Calu3 (cell line): ENCODE results near the gene LDLRAD1. TPM values are rescaled to one million over a fixed set of nuclear protein-coding genes. Genes with fewer than 3 reads are reported as not detected.

Experiments
- BruUV-seq: library from RNA; stranded (reverse); fragments of 400-500 nt; replicated peaks from 2 replicates; lab custom pipeline; 2021; lab: Mats Ljungman, UMichigan
- CTCF ChIA-PET: fragments of 300-600 bp; sonication (Branson Sonifier 250); formaldehyde crosslinking; loops from one replicate; lab custom pipeline; 2022; ENCODE audit warnings: antibody characterized with exemption; lab: Charles Lee
- DNase-seq: peaks from one replicate; pipeline ENCODE4 v3.0.0; 2022
- H3K27ac Mint-ChIP-seq: one replicate; pipeline ENCODE4 v1.8.0; 2022; ENCODE audit warnings: mixed read lengths; ENCODE audit not compliant: unreplicated experiment
- H3K27me3 Mint-ChIP-seq: one replicate; pipeline ENCODE4 v1.8.0; 2022; ENCODE audit warnings: mixed read lengths; ENCODE audit not compliant: unreplicated experiment
- H3K36me3 Mint-ChIP-seq: one replicate; pipeline ENCODE4 v1.8.0; 2022; ENCODE audit warnings: mild to moderate bottlenecking, moderate library complexity, mixed read lengths; ENCODE audit not compliant: insufficient read depth, unreplicated experiment
- H3K4me1 Mint-ChIP-seq: one replicate; pipeline ENCODE4 v1.8.0; 2022; ENCODE audit warnings: mild to moderate bottlenecking, low read depth, mixed read lengths; ENCODE audit not compliant: unreplicated experiment
- H3K4me3 Mint-ChIP-seq: one replicate; pipeline ENCODE4 v1.8.0; 2022; ENCODE audit warnings: mild to moderate bottlenecking, low read depth, moderate library complexity, mixed read lengths; ENCODE audit not compliant: unreplicated experiment
- H3K9me3 Mint-ChIP-seq: one replicate; pipeline ENCODE4 v1.8.0; 2022; ENCODE audit warnings: low read depth, mixed read lengths; ENCODE audit not compliant: unreplicated experiment
- CTCF ChIP-seq: fragments of 200-600 bp; IDR thresholded peaks from one replicate; pipeline ENCODE4 v1.8.0; 2022; ENCODE audit warnings: antibody characterized with exemption; ENCODE audit not compliant: unreplicated experiment
- intact Hi-C: fragments of 100-400 bp; cut with micrococcal nuclease; formaldehyde crosslinking; loops from one replicate; pipeline ENCODE4 v1.10.0; 2022; ENCODE audit not compliant: unreplicated experiment
- total RNA-seq: library from RNA; stranded (reverse); gene quantifications from 2 replicates; pipeline ENCODE4 v1.2.3, GENCODE V29; 2022

LDLRAD1 gene
- total RNA-seq, 1 experiment from 2014 or later = not detected

DNA sequence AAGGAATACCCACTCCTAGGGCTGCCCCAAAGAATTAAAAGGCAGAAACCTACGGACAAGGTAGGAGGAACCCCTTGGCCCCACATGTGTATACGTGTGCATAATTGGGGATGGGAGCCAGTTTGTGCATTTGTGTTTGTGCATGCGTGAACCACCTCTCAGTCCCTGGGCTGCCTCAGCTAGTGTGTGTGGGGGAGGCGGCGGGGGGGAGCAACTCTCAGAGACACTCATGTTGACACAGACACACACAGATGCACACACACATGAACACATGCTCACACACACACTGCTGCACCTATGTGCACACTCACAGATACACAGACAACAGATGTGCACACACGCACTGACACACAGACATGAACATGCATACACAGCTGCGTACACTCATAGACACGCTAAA, 5.1 kb downstream of the LDLRAD1 start:
- peaks cover 64% of the 10 kb centered on the region for H3K27me3 Mint-ChIP-seq
- no TSS peak for BruUV-seq
- no peaks in the 10 kb centered on the region for H3K9me3 Mint-ChIP-seq
- H3K4me1 Mint-ChIP-seq = peaks cover 30% of the 10 kb centered on the region
- TF ChIP-seq CTCF = no peak
- intact Hi-C loops = no loop called here
- DNase-seq = no peak
- no peak overlapping the region for H3K4me3 Mint-ChIP-seq
- no peaks in the 10 kb centered on the region for H3K36me3 Mint-ChIP-seq
- no peak overlapping the region for H3K27ac Mint-ChIP-seq
- CTCF ChIA-PET = no interaction called here

DNA sequence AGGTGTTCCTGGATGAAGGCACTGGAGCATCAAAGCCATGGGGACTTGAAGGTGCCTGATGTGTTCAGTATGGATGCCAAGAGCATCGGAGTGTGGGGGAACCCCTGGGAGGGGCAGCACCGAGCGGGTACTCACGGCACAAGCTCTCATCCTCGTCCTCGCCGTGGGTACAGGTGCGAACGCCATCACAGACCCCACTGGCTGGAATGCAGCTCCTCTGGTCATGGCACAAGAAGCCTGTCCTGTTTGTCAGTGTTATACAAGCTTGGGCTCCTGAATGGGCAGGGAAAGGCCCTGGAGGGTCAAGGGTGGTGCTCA, 6.0 kb downstream of the LDLRAD1 start:
- no peak for TF ChIP-seq CTCF
- CTCF ChIA-PET = interaction anchor here (0.6 kb wide), 1 partner anchor 12 kb away, joined by 4 read pairs; no protein-coding TSS in a partner anchor

DNA sequence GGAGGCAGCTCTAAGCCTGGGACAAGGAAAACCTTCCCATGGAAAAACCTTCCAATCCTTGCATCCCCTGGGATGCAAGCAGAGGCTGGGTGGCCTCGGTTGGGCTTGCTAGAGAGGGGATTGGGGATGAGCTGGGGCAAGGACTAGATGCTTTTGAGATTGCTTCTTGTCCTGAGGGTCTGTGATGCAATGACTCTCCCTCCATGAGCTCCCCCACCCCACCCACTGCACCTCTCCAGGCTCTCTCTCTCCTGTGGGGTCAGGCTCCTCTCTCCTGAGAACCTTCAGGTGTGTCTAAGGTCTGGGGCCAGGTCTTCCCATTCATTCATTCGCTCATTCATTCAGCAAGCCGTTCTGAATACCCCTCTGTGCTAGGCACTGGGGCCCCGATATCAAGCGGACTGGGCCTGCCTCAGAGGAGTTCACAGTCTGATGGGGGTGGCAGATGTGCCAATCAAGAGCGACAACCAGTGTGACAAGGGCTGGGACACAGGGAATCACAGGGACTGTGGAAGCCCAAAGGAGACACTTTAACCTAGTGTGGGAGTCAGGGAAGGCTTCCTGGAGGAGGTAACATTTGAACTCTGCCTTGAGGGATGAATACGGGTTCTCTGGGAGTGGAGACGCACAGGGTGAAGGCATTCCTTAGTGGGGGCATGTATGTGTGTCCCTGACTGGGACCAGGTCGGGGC, 6.5 kb downstream of the LDLRAD1 start:
- H3K4me1 Mint-ChIP-seq = peaks cover 19% of the 10 kb centered on the region
- peaks cover 78% of the 10 kb centered on the region for H3K27me3 Mint-ChIP-seq
- DNase-seq = no peak
- BruUV-seq = no TSS peak
- no peaks in the 10 kb centered on the region for H3K36me3 Mint-ChIP-seq
- intact Hi-C loops = no loop called here
- no peak for TF ChIP-seq CTCF
- H3K9me3 Mint-ChIP-seq = no peaks in the 10 kb centered on the region
- H3K27ac Mint-ChIP-seq = no peak overlapping the region
- CTCF ChIA-PET = no interaction called here
- no peak overlapping the region for H3K4me3 Mint-ChIP-seq

More for the DNA sequence above, 6.0 kb downstream of the LDLRAD1 start:
- Mint-ChIP-seq H3K4me1 (peaks cover 24% of the 10 kb centered on the region), H3K27ac (no peak overlapping the region), H3K36me3 (no peaks in the 10 kb centered on the region), H3K4me3 (no peak overlapping the region), H3K27me3 (peaks cover 73% of the 10 kb centered on the region), H3K9me3 (no peaks in the 10 kb centered on the region)
- intact Hi-C loops = no loop called here
- BruUV-seq = no TSS peak
- DNase-seq = no peak

DNA sequence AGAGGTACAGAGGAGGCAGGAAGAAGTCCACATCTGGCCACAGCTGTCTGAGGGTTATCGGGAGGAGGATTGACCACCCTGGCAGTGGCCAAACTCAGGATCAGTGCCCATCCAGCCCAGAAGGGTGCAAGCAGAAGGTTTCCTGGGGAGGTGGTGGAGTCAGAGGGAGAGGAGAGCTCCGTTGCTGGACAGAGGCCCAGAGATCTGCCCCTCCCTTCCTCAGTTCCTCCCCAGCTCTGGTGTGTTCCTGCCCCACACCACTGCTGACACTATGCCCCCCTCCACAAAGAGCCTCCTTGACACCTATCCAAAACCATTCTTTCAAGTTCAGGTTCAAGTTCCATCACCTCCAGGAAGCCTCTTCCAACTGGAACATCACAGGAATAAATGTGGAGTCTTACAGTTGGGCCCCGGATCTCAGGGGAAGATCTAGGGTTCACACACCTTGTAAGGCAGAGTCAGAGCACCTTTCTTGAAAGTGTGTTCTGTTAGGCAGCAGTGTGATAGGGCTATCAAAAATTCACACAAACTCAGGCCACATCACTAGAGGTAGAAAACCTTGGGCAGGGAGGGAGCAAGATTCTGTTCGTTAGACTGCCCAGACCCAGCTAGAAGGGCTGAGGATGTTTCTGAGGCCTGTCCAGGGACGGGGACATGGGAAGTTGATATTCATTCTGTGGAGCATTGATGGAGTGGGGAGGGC, 7.4 kb downstream of the LDLRAD1 start:
- CTCF ChIA-PET = no interaction called here
- peaks cover 87% of the 10 kb centered on the region for H3K27me3 Mint-ChIP-seq
- no peak for TF ChIP-seq CTCF
- no TSS peak for BruUV-seq
- no peak for DNase-seq
- no peaks in the 10 kb centered on the region for H3K9me3 Mint-ChIP-seq
- intact Hi-C loops = no loop called here
- no peaks in the 10 kb centered on the region for H3K36me3 Mint-ChIP-seq
- H3K27ac Mint-ChIP-seq = no peak overlapping the region
- no peak overlapping the region for H3K4me3 Mint-ChIP-seq
- H3K4me1 Mint-ChIP-seq = peaks cover 10% of the 10 kb centered on the region
